Thymus (tissue), 14 donors: ENCODE data around the gene ZC3HAV1. TPM values are rescaled to one million over a fixed set of nuclear protein-coding genes. Genes with fewer than 3 reads are reported as not detected.
A peak's percentile ranks its signal among the peaks of the same experiment; 100 is the strongest.
"Not testable (repeated sequence)": the region's sequence is repeated elsewhere in the genome, so short reads cannot be mapped to it uniquely, and the experiment has no call there.

ENCODE experiments used
- DNase-seq, 9 donors: peaks; one replicate each; pipeline ENCODE4 v3.0.0-alpha.2; 2013; ENCODE audit warnings: low spot score in 9 of 9, low read depth in 6 of 9, missing footprints in 1 of 9
- H3K27ac ChIP-seq, 2 donors: one replicate each; pipeline ENCODE4 v1.5.1; 2013; ENCODE audit warnings: control low read depth in 1 of 2, low read depth in 1 of 2, low read length in 1 of 2, mild to moderate bottlenecking in 1 of 2, moderate library complexity in 1 of 2
- H3K27me3 ChIP-seq, 2 donors: one replicate each; pipeline ENCODE4 v1.5.1; 2013; ENCODE audit warnings: low read length in 1 of 2; ENCODE audit not compliant: control insufficient read depth in 2 of 2, insufficient read depth in 1 of 2
- H3K36me3 ChIP-seq, 2 donors: one replicate each; pipeline ENCODE4 v1.5.1; 2013; ENCODE audit warnings: low read length in 1 of 2, mild to moderate bottlenecking in 1 of 2, moderate library complexity in 1 of 2; ENCODE audit not compliant: control insufficient read depth in 2 of 2, insufficient read depth in 2 of 2
- H3K4me1 ChIP-seq, 2 donors: one replicate each; pipeline ENCODE4 v1.5.1; 2013; ENCODE audit warnings: low read length in 2 of 2; ENCODE audit not compliant: control insufficient read depth in 2 of 2, insufficient read depth in 2 of 2
- H3K4me3 ChIP-seq, 2 donors: one replicate each; pipeline ENCODE4 v1.5.1; 2013; ENCODE audit warnings: low read length in 2 of 2, control low read depth in 1 of 2, mild to moderate bottlenecking in 1 of 2
- H3K9me3 ChIP-seq, 2 donors: one replicate each; pipeline ENCODE4 v1.5.1; 2013; ENCODE audit warnings: low read length in 1 of 2, mild to moderate bottlenecking in 1 of 2; ENCODE audit not compliant: control insufficient read depth in 2 of 2, insufficient read depth in 1 of 2
- WGBS: extraction: QIAGEN DNeasy Blood & Tissue Kit; methylation state at CpG from one replicate; pipeline ENCODE4 v1.1.7; 2013; 5-methylcytosine and 5-hydroxymethylcytosine counted together
- long read RNA-seq, 10 donors: transcript quantifications; one replicate each; lab custom pipeline, GENCODE V29; 2026
- polyA plus RNA-seq: library from polyadenylated mRNA; stranded (reverse); fragments of 200-250 nt; gene quantifications from one replicate; pipeline ENCODE4 v1.2.3, GENCODE V29; 2013
- total RNA-seq: library from RNA; stranded (reverse); fragments of 120-200 nt; gene quantifications from one replicate; pipeline ENCODE4 v1.2.4, GENCODE V29; 2013
- donor health status: healthy.

Gene ZC3HAV1
- total RNA-seq (27.4 TPM), polyA plus RNA-seq (26.5 TPM)
- long read RNA-seq, donor 1: 0 reads
- long read RNA-seq, donor 2: 0 reads
- long read RNA-seq, donor 3, full-length matches to known transcripts: 4 of 4 reads
- long read RNA-seq, donor 3, partial matches to known transcripts: 0 of 4 reads
- long read RNA-seq, donor 3, other reads (novel, unspliced or antisense): 0 of 4 reads
- long read RNA-seq, donor 4, full-length matches to known transcripts: 3 of 8 reads
- long read RNA-seq, donor 4, partial matches to known transcripts: 5 of 8 reads
- long read RNA-seq, donor 4, other reads (novel, unspliced or antisense): 0 of 8 reads
- long read RNA-seq, donor 5, full-length matches to known transcripts: 9 of 15 reads
- long read RNA-seq, donor 5, partial matches to known transcripts: 6 of 15 reads
- long read RNA-seq, donor 5, other reads (novel, unspliced or antisense): 0 of 15 reads
- long read RNA-seq, donor 6, full-length matches to known transcripts: 5 of 5 reads
- long read RNA-seq, donor 6, partial matches to known transcripts: 0 of 5 reads
- long read RNA-seq, donor 6, other reads (novel, unspliced or antisense): 0 of 5 reads
- long read RNA-seq, donor 7, full-length matches to known transcripts: 13 of 24 reads
- long read RNA-seq, donor 7, partial matches to known transcripts: 11 of 24 reads
- long read RNA-seq, donor 7, other reads (novel, unspliced or antisense): 0 of 24 reads
- long read RNA-seq, donor 8, partial matches to known transcripts: 0 of 1 reads
- long read RNA-seq, donor 8, other reads (novel, unspliced or antisense): 0 of 1 reads
- long read RNA-seq, donor 9, full-length matches to known transcripts: 5 of 5 reads
- long read RNA-seq, donor 9, partial matches to known transcripts: 0 of 5 reads
- long read RNA-seq, donor 9, other reads (novel, unspliced or antisense): 0 of 5 reads
- long read RNA-seq, donor 10, full-length matches to known transcripts: 7 of 7 reads
- long read RNA-seq, donor 10, partial matches to known transcripts: 0 of 7 reads
- long read RNA-seq, donor 10, other reads (novel, unspliced or antisense): 0 of 7 reads

DNA sequence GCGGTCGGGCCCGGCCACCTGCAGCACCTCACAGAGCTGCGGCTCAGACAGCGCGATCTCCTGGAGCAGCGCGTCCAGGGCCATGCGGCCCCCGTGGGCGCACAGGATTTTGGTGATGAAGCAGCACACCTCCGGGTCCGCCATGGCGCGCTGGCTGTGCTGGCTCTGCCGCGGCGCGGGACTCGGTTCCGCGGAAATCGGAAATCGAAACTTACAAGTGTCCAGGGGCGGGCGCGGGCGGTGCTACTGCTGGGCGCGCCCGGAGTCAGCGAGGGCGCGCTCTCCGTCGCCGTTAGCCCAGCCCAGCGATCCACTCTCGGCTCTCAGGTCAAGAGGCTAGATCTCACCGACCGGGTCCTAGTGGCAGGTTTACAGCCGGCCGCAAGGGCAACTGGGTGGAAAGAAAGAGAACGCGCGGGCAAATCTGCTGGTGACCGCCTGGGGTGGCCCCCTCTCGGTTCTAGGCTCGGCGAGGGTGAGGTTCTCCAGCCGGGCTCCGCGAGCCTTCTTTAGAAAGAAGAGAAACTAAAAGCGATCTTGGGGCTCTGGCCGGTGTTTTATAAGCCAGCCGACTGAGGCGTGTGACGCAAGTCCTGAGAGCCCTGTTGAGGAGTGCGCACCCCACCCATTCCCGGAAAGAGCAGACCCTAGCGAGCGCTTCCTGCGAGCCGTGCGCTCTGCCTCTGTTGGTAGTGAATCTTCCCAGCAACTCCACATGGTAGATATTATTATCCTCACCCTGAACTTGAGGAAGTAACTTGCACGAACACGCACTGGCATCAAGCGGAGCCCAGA is at the start of gene ZC3HAV1:
ZC3HAV1 (minus strand) TSS at position 533 of the 795 bp plus-strand sequence; CDS start at position 144, 389 bp downstream.
- H3K27ac ChIP-seq: peak within 1 kb of the TSS; percentile 96 to 98
- WGBS: under 1% methylated on average over 68 of the region's 68 CpGs
- H3K9me3 ChIP-seq: no peaks in the 10 kb centered on the region
- peaks cover 4 to 14% of the 10 kb centered on the region in 2 donors for H3K4me1 ChIP-seq
- H3K4me3 ChIP-seq: peak within 1 kb of the TSS; percentile 69 to 93
- H3K36me3 ChIP-seq: peaks cover 4 to 6% of the 10 kb centered on the region in 2 donors
- peak; percentile 80 to 96 (median 90) for DNase-seq
- H3K27me3 ChIP-seq: no peaks in the 10 kb centered on the region

DNA sequence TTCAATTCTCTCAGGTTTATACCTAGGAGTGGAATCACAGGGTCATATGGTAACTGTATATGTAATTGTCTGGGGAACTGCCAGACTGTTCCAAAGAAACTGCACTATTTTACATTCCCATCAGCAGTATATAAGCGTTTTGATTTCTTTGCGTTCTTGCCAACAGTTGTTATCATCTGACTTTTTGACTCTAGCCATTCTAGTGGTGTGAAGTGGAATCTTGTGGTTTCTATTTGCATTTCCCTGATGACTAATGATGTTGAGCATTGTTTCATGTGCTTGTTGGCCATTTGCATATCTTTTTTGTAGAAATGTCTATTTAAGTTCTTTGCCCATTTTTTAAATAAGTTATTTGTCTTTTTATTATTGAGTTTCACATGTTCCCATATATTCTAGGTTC is 44.3 kb upstream of the ZC3HAV1 start:
- H3K4me3 ChIP-seq: no peak overlapping the region
- WGBS: 92% methylated on average over 2 of the region's 2 CpGs
- H3K27ac ChIP-seq: no peak overlapping the region
- no peak for DNase-seq
- no peaks in the 10 kb centered on the region for H3K9me3 ChIP-seq
- H3K36me3 ChIP-seq: no peaks in the 10 kb centered on the region
- H3K27me3 ChIP-seq: no peaks in the 10 kb centered on the region
- H3K4me1 ChIP-seq: no peaks in the 10 kb centered on the region

DNA sequence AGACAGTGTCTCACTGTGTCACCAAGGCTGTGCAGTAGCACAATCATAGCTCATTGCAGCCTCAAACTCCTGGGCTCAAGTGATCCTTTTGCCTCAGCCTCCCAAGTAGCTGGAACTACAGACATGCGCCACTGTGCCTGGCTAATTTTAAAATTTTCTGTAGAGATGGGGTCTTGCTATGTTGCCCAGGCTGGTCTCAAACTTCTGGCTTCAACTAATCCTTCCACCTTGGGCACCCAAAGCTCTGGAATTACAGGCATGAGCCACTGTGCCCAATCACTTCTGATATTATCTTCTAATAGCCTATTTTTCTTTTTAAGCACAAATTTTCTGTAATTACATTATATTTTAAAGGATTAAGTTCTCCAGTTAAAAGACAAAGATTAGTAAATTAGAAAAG is 42.6 kb upstream of the ZC3HAV1 start:
- Histone ChIP-seq H3K36me3 (no peaks in the 10 kb centered on the region), H3K4me3 (no peak overlapping the region), H3K9me3 (no peaks in the 10 kb centered on the region), H3K27me3 (no peaks in the 10 kb centered on the region), H3K4me1 (no peaks in the 10 kb centered on the region), H3K27ac (no peak overlapping the region)
- 100% methylated on average over 1 of the region's 1 CpG for WGBS
- no peak for DNase-seq

DNA sequence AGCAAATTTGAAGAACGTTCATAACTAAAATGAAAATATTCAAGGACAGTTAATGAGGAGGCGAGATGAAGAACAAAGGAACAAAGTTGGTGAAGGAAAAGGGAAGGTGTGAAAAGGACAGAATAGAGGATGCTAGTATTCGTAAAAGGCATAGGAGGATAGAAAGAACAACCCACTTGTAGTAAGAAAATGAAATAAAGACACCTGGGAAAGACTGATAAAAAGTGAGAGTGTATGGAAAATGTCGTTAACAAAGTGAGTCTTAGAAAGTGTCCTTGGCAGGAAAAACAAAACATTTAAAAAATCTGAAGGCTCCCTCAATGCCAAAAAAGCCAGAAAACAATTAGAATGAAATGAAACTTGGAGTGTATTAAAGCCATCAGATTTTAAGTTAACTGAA is 29.6 kb upstream of the ZC3HAV1 start:
- H3K4me3 ChIP-seq: no peak overlapping the region
- H3K27ac ChIP-seq: no peak overlapping the region
- 89% methylated on average over 4 of the region's 4 CpGs for WGBS
- no peak for DNase-seq
- no peaks in the 10 kb centered on the region for H3K27me3 ChIP-seq
- H3K9me3 ChIP-seq: no peaks in the 10 kb centered on the region
- no peaks in the 10 kb centered on the region for H3K36me3 ChIP-seq
- H3K4me1 ChIP-seq: peaks cover 0 to 3% of the 10 kb centered on the region in 2 donors

DNA sequence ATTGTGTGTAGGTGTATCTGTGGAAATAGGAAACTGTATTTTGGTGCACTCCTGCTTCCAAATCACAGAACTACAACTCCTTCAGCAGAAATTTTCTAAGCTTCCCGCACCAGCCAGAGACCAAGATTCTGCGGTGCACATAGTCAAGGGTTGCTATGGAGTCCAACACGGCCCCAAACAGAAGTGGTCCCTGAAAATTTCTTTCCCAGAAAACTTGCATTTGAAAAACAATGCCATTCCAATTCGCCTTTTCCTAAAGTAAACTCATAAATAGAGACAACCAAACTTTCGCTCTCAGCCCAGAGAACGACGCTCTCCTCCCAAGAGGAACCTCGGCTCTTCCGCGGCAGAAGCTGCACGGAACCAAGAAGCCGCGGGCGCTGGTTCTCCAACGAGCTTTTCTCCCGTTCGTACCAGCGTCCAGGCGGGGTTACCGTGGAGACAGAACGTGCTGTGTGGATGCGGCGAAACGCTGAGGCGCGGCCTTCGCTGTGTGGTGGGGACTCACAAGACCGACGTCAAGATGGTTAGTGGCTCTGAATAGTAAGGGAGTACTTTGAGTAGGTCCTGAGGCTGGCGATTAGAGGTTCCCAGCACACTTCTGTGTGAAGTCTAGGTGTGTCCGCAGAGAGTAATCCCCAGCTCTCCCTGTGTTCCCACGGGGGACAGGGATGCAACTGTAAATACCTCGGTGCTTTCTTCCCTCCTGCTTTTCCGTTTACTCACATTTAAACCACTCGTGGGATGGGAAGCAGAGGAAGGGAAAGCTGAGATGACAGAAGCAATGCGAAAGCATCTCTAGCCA is 24.0 kb upstream of the ZC3HAV1 start:
- H3K9me3 ChIP-seq: no peaks in the 10 kb centered on the region
- DNase-seq: peak; percentile 72 to 95 (median 82)
- H3K4me1 ChIP-seq: peaks cover 3 to 5% of the 10 kb centered on the region in 2 donors
- H3K27me3 ChIP-seq: no peaks in the 10 kb centered on the region
- H3K4me3 ChIP-seq: peak overlapping the region; percentile 54 to 67
- H3K27ac ChIP-seq: no peak overlapping the region
- WGBS: 2% methylated on average over 36 of the region's 36 CpGs
- no peaks in the 10 kb centered on the region for H3K36me3 ChIP-seq

DNA sequence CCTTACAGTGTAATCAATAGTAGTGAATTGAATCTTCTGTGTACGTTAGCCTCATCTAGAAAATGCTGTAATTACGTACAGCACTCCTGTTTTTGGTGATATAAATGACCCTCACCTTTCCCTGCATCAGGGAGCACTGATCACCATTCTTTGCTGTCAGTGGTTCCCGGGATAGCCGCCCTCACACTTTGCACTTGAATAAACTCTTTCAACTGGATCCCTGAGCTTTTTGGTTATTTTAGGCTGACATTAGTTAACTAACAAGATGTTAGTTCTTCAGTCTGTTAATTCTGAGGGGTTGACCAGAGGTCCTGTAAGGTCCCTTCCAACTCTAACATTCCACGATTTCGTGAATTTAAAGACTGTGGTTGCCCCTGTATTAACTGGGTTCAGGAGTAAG is 23.4 kb upstream of the ZC3HAV1 start:
- Histone ChIP-seq H3K9me3 (no peaks in the 10 kb centered on the region), H3K27ac (no peak overlapping the region), H3K4me3 (peak overlapping the region in 1 of 2 donors; percentile 67), H3K27me3 (no peaks in the 10 kb centered on the region), H3K36me3 (no peaks in the 10 kb centered on the region), H3K4me1 (peaks cover 3 to 5% of the 10 kb centered on the region in 2 donors)
- no peak for DNase-seq
- WGBS: 70% methylated on average over 6 of the region's 6 CpGs

DNA sequence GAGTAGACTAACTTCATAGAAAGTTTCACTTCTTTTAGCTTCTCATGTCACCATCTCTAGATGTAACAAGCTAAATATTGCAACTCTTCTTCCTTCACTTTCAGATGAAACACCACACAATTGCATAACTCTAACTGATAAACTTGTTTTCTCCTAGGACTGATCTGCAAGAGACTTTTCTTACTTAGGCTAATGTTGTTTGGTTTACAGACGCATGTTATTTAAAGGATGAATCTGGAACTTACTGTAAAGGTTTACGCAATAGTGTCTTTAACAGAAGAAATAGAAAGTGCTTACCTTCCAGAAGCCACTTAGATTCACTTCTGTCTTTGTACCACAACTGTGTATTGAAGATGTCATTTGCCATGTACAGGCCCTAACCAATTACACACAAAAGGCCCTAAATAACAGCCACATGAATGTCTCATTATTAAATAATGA is 22.1 kb upstream of the ZC3HAV1 start:
- H3K36me3 ChIP-seq: no peaks in the 10 kb centered on the region
- no peaks in the 10 kb centered on the region for H3K27me3 ChIP-seq
- no peak overlapping the region for H3K4me3 ChIP-seq
- H3K27ac ChIP-seq: no peak overlapping the region
- no peak for DNase-seq
- peaks cover 3 to 5% of the 10 kb centered on the region in 2 donors for H3K4me1 ChIP-seq
- H3K9me3 ChIP-seq: no peaks in the 10 kb centered on the region
- WGBS: 70% methylated on average over 2 of the region's 2 CpGs

DNA sequence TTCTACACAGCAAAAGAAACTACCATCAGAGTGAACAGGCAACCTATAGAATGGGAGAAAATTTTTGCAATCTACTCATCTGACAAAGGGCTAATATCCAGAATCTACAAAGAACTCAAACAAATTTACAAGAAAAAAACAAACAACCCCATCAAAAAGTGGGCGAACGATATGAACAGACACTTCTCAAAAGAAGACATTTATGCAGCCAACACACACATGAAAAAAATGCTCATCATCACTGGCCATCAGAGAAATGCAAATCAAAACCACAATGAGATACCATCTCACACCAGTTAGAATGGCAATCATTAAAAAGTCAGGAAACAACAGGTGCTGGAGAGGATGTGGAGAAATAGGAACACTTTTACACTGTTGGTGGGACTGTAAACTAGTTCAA is 20.3 kb upstream of the ZC3HAV1 start:
- H3K4me3 ChIP-seq, H3K27me3 ChIP-seq, H3K9me3 ChIP-seq, H3K4me1 ChIP-seq, H3K27ac ChIP-seq, DNase-seq, H3K36me3 ChIP-seq: not testable (repeated sequence)
- 99% methylated on average over 2 of the region's 2 CpGs for WGBS
